Cerebellar cortex (tissue), 1 donor: ENCODE measurements around the gene DMRT2.

Source experiments
- DNase-seq: peaks from one replicate; pipeline ENCODE4 v3.0.0-alpha.2; 2015; ENCODE audit warnings: low spot score

The DMRT2 gene

GRCh38 chr9:1094749-1095148, 44.6 kb downstream of the DMRT2 start:
- DNase-seq: no peak

GRCh38 chr9:1096155-1096964, 46.2 kb downstream of the DMRT2 start:
- DNase-seq: no peak

GRCh38 chr9:1098551-1098950, 48.4 kb downstream of the DMRT2 start:
- DNase-seq: no peak

GRCh38 chr9:1100201-1100600, 50.0 kb downstream of the DMRT2 start:
- no peak for DNase-seq

- DNase-seq: peak; percentile 17
Observed at GRCh38 chr9:1100945-1101344, 50.8 kb downstream of the DMRT2 start.

GRCh38 chr9:1101846-1102641, 51.9 kb downstream of the DMRT2 start:
- DNase-seq: no peak

- DNase-seq: no peak
Observed at GRCh38 chr9:1102642-1102970, 52.4 kb downstream of the DMRT2 start.
